Keratinocyte (primary cell): ENCODE measurements around the gene ABCC6.

Experiments used
- EZH2 ChIP-seq: IDR thresholded peaks from one replicate; pipeline ENCODE4 v1.6.1; 2012; ENCODE audit warnings: inconsistent platforms, mild to moderate bottlenecking, low read length, moderate library complexity
- TF ChIP-seq, protein P1 (sequence below), 3 experiments: IDR thresholded peaks in 1 of 3; conservative IDR thresholded peaks in 1 of 3; optimal IDR thresholded peaks in 1 of 3; 2 replicates in 2 of 3; 3 replicates in 1 of 3; pipeline versions ENCODE3 to v1.5.1; 2011; ENCODE audit warnings: low read length in 3 of 3, mild to moderate bottlenecking in 3 of 3, moderate library complexity in 2 of 3, control low read depth in 1 of 3, inconsistent platforms in 1 of 3; ENCODE audit not compliant: insufficient read depth in 2 of 3; ENCODE audit errors: extremely low read depth in 1 of 3

DNA sequence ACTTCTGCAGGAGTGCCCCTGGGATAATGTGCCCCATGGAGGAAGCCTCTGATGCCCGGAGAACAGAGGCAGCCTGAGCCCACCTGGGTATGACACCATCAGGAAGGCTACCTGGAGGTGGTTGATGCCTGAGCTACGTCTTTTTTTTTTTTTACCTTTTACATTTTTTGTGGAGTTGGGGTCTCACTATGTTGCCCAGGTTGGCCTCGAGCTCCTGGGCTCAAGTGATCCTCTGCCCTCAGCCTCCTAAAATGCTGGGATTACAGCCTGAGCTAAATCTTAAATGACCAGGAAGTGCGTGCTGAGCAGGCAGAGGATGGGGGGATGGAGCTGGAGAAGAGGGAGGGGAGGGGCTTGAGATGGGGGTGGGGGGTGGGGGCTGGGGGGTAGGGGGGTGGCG is 32.7 kb downstream of the ABCC6 start:
- TF ChIP-seq, protein P1, sequence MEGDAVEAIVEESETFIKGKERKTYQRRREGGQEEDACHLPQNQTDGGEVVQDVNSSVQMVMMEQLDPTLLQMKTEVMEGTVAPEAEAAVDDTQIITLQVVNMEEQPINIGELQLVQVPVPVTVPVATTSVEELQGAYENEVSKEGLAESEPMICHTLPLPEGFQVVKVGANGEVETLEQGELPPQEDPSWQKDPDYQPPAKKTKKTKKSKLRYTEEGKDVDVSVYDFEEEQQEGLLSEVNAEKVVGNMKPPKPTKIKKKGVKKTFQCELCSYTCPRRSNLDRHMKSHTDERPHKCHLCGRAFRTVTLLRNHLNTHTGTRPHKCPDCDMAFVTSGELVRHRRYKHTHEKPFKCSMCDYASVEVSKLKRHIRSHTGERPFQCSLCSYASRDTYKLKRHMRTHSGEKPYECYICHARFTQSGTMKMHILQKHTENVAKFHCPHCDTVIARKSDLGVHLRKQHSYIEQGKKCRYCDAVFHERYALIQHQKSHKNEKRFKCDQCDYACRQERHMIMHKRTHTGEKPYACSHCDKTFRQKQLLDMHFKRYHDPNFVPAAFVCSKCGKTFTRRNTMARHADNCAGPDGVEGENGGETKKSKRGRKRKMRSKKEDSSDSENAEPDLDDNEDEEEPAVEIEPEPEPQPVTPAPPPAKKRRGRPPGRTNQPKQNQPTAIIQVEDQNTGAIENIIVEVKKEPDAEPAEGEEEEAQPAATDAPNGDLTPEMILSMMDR (optimal IDR thresholded peaks at IDR 0.05 in 1 of 3, IDR thresholded peaks at IDR 0.05 in 1 of 3, conservative IDR thresholded peaks at IDR 0.05 in 1 of 3; ENCODE audit: extremely low read depth in 1 of 3, insufficient read depth in 2 of 3, low read length in 3 of 3) = no peak
- TF ChIP-seq EZH2 = no peak
